MM.1S (cell line): ENCODE measurements around the gene OSBPL5.

ENCODE experiments used
- DNase-seq: peaks from one replicate; pipeline ENCODE4 v3.0.0-alpha.2; 2015
- H2AFZ ChIP-seq: fragments of 300-600 bp; sonication (generic); 2 replicates; pipeline ENCODE4 v1.6.0; 2016; ENCODE audit warnings: antibody characterized with exemption, low read length
- H3F3A ChIP-seq: fragments of 300-600 bp; sonication (generic); 2 replicates; pipeline ENCODE4 v1.6.1; 2016; ENCODE audit warnings: mild to moderate bottlenecking, antibody characterized with exemption, low read length, moderate library complexity, mixed read lengths; ENCODE audit not compliant: insufficient read depth
- H3K27ac ChIP-seq: fragments of 300-600 bp; sonication (generic); 2 replicates; pipeline ENCODE4 v1.5.1; 2016; ENCODE audit warnings: mild to moderate bottlenecking, low read length
- H3K27me3 ChIP-seq: fragments of 300-600 bp; sonication (generic); replicated peaks from 2 replicates; pipeline ENCODE4 v1.6.0; 2016; ENCODE audit warnings: low read length; ENCODE audit not compliant: insufficient read depth
- H3K36me3 ChIP-seq: fragments of 300-600 bp; sonication (generic); replicated peaks from 2 replicates; pipeline ENCODE4 v1.6.1; 2016; ENCODE audit warnings: mild to moderate bottlenecking, low read length, mixed read lengths; ENCODE audit not compliant: insufficient read depth
- H3K4me1 ChIP-seq: fragments of 300-600 bp; sonication (generic); 2 replicates; pipeline ENCODE4 v1.6.1; 2016; ENCODE audit warnings: low read length, mixed read lengths
- H3K4me2 ChIP-seq: fragments of 300-600 bp; sonication (generic); 2 replicates; pipeline ENCODE4 v1.6.0; 2016; ENCODE audit warnings: low read depth, low read length
- H3K4me3 ChIP-seq: fragments of 300-600 bp; sonication (generic); 2 replicates; pipeline ENCODE4 v1.5.1; 2016; ENCODE audit warnings: low read length, mixed read lengths
- H3K79me2 ChIP-seq: fragments of 300-600 bp; sonication (generic); 2 replicates; pipeline ENCODE4 v1.6.1; 2016; ENCODE audit warnings: mixed run types, low read length, mixed read lengths
- H3K9ac ChIP-seq: fragments of 300-600 bp; sonication (generic); 2 replicates; pipeline ENCODE4 v1.6.1; 2016; ENCODE audit warnings: low read length, mixed read lengths
- H3K9me2 ChIP-seq: fragments of 300-600 bp; sonication (generic); replicated peaks from 2 replicates; pipeline ENCODE4 v1.6.1; 2016; ENCODE audit warnings: mild to moderate bottlenecking, low read length, mixed read lengths; ENCODE audit not compliant: insufficient read depth
- H3K9me3 ChIP-seq: fragments of 300-600 bp; sonication (generic); replicated peaks from 2 replicates; pipeline ENCODE4 v1.6.1; 2016; ENCODE audit warnings: mild to moderate bottlenecking, low read length, mixed read lengths; ENCODE audit not compliant: insufficient read depth
- H4K20me1 ChIP-seq: fragments of 300-600 bp; sonication (generic); 2 replicates; pipeline ENCODE4 v1.6.1; 2016; ENCODE audit warnings: mild to moderate bottlenecking, low read length, moderate library complexity, mixed read lengths; ENCODE audit not compliant: insufficient read depth
- CTCF ChIP-seq: fragments of 300-600 bp; sonication (generic); IDR thresholded peaks from 2 replicates; pipeline ENCODE4 v1.5.1; 2016; ENCODE audit warnings: antibody characterized with exemption, low read length, mixed read lengths
- EZH2 ChIP-seq: fragments of 300-600 bp; sonication (generic); optimal IDR thresholded peaks from 2 replicates; pipeline ENCODE3; 2017; ENCODE audit warnings: low read depth, mild to moderate bottlenecking, antibody characterized with exemption, low read length, mixed read lengths
- EZH2phosphoT487 ChIP-seq: fragments of 300-600 bp; sonication (generic); IDR thresholded peaks from 2 replicates; pipeline ENCODE4 v1.6.1; 2018; ENCODE audit warnings: antibody characterized with exemption, low read length

OSBPL5 gene

GRCh38 chr11:3049430-3050243, 115.5 kb downstream of the OSBPL5 start:
- peak overlapping the region; percentile 43 for H3K4me3 ChIP-seq
- peak overlapping the region; percentile 92 for H3K27ac ChIP-seq
- no peaks in the 10 kb centered on the region for H3K36me3 ChIP-seq
- H3F3A ChIP-seq: peaks cover 22% of the 10 kb centered on the region
- H3K9me3 ChIP-seq: no peaks in the 10 kb centered on the region
- no peaks in the 10 kb centered on the region for H3K27me3 ChIP-seq
- TF ChIP-seq EZH2 (no peak), EZH2phosphoT487 (no peak), CTCF (peak; percentile 54)
- H2AFZ ChIP-seq: peak overlapping the region; percentile 53; the same call in 1 of the 2 replicates
- no peaks in the 10 kb centered on the region for H3K9me2 ChIP-seq
- DNase-seq: peak; percentile 97
- peaks cover 23% of the 10 kb centered on the region for H3K4me1 ChIP-seq
- peaks cover 93% of the 10 kb centered on the region for H3K79me2 ChIP-seq
- peak overlapping the region; percentile 82 for H3K4me2 ChIP-seq
- peak overlapping the region; percentile 63 for H3K9ac ChIP-seq
- H4K20me1 ChIP-seq: no peaks in the 10 kb centered on the region

GRCh38 chr11:3047637-3048036, 117.5 kb downstream of the OSBPL5 start:
- Histone ChIP-seq H3K4me1 (peaks cover 23% of the 10 kb centered on the region), H4K20me1 (no peaks in the 10 kb centered on the region), H3K79me2 (peaks cover 95% of the 10 kb centered on the region)

GRCh38 chr11:3046641-3047040, 118.5 kb downstream of the OSBPL5 start:
- H3K27me3 ChIP-seq: no peaks in the 10 kb centered on the region
- peaks cover 96% of the 10 kb centered on the region for H3K79me2 ChIP-seq
- peaks cover 25% of the 10 kb centered on the region for H3F3A ChIP-seq
- H3K9ac ChIP-seq: no peak overlapping the region
- DNase-seq: no peak
- H3K4me1 ChIP-seq: peaks cover 23% of the 10 kb centered on the region
- H3K4me2 ChIP-seq: no peak overlapping the region
- no peaks in the 10 kb centered on the region for H4K20me1 ChIP-seq
- no peak overlapping the region for H3K4me3 ChIP-seq
- no peaks in the 10 kb centered on the region for H3K9me3 ChIP-seq
- no peak overlapping the region for H2AFZ ChIP-seq
- H3K27ac ChIP-seq: no peak overlapping the region
- no peak for TF ChIP-seq CTCF
- no peaks in the 10 kb centered on the region for H3K9me2 ChIP-seq
- H3K36me3 ChIP-seq: peaks cover 2% of the 10 kb centered on the region; the same call in 1 of the 2 replicates

More at GRCh38 chr11:3047637-3048036, 117.5 kb downstream of the OSBPL5 start:
- no peaks in the 10 kb centered on the region for H3K9me3 ChIP-seq
- H3K4me3 ChIP-seq: no peak overlapping the region
- peaks cover 23% of the 10 kb centered on the region for H3F3A ChIP-seq
- H3K36me3 ChIP-seq: no peaks in the 10 kb centered on the region
- H3K4me2 ChIP-seq: no peak overlapping the region
- H3K9me2 ChIP-seq: no peaks in the 10 kb centered on the region
- no peak overlapping the region for H2AFZ ChIP-seq
- no peak overlapping the region for H3K9ac ChIP-seq
- no peaks in the 10 kb centered on the region for H3K27me3 ChIP-seq
- no peak for TF ChIP-seq CTCF
- TF ChIP-seq EZH2phosphoT487: no peak
- no peak for DNase-seq
- no peak overlapping the region for H3K27ac ChIP-seq
